ENCODE data around the gene RGL3.

DNA sequence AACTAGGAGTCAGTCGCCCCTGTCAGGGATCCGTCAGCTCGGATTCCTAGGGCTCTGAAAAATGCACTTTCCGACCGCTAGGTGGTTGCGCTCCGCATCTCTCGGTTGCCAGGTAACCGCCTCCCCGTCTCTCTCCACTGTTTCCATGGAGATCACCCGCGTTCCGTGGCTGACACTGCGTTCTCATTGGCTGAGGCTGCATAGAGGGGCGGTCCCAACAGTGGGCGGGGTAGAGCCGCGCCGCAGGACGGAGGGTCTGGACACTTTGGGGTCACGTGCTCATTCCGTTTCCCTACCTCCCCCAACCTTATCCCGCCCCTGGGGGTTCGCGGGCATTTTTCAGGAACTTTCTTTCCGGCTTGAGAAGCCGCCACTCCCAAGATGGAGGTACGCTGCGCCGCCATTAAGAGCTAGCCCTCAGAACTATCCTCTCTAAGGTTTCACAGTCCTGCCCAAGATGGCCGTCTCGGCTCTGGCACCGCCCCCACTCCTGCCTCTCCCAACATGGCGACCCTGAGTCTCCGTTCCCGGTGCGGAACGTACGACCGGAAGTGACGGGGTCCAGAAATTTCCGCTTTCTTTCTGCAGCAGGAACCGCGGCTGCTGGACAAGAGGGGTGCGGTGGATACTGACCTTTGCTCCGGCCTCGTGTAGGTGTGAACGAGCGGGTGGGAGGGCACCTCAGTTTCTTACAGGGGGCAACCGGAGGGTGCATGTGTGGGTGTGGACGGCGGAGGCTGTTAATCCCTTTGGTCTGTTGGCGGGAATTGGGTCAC is 16.1 kb upstream of the RGL3 start, which contains the start of the genes ODAD3 and PRKCSH:
- TF ChIP-seq, protein P1, sequence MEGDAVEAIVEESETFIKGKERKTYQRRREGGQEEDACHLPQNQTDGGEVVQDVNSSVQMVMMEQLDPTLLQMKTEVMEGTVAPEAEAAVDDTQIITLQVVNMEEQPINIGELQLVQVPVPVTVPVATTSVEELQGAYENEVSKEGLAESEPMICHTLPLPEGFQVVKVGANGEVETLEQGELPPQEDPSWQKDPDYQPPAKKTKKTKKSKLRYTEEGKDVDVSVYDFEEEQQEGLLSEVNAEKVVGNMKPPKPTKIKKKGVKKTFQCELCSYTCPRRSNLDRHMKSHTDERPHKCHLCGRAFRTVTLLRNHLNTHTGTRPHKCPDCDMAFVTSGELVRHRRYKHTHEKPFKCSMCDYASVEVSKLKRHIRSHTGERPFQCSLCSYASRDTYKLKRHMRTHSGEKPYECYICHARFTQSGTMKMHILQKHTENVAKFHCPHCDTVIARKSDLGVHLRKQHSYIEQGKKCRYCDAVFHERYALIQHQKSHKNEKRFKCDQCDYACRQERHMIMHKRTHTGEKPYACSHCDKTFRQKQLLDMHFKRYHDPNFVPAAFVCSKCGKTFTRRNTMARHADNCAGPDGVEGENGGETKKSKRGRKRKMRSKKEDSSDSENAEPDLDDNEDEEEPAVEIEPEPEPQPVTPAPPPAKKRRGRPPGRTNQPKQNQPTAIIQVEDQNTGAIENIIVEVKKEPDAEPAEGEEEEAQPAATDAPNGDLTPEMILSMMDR (IDR thresholded peaks at IDR 0.05; ENCODE audit: low read length), result peak; percentile 83
- TF ChIP-seq EZH2 (IDR thresholded peaks at IDR 0.05; ENCODE audit: borderline replicate concordance, low read length), result no peak

All from OCI-LY1 (cell line).